Naive thymus-derived CD4-positive, alpha-beta T cell (primary cell): ENCODE results near the gene ZNF765. TPM values are rescaled to one million over a fixed set of nuclear protein-coding genes. Genes with fewer than 3 reads are reported as not detected.

ENCODE experiments used
- ATAC-seq: fragments of 150-1000 bp; cut with Tn5 transposase; 2 replicates; pipeline ENCODE4 v1.10.0; 2021; ENCODE audit warnings: mild to moderate bottlenecking, moderate library complexity
- CTCF ChIA-PET: fragments of 350-600 bp; sonication (Branson Sonifier 250); formaldehyde crosslinking; loops from one replicate; lab custom pipeline; 2021; ENCODE audit warnings: antibody characterized with exemption; lab: Charles Lee
- POLR2A ChIA-PET: fragments of 350-600 bp; sonication (Branson Sonifier 250); formaldehyde crosslinking; loops from one replicate; lab custom pipeline; 2021; ENCODE audit warnings: antibody characterized with exemption, inconsistent platforms; lab: Charles Lee
- DNase-seq, 9 donors: peaks; one replicate each; pipeline versions ENCODE4 v3.0.0 to v3.0.0-alpha.2; 2020 to 2022; ENCODE audit warnings: mixed read lengths in 1 of 9
- H3K27ac ChIP-seq: one replicate; pipeline ENCODE4 v1.7.0; 2013; ENCODE audit warnings: mild to moderate bottlenecking, low read depth, low read length, moderate library complexity
- H3K27me3 ChIP-seq, 2 donors: one replicate each; pipeline ENCODE4 v1.7.0; 2013; ENCODE audit warnings: low read length in 2 of 2, mild to moderate bottlenecking in 2 of 2, moderate library complexity in 2 of 2; ENCODE audit not compliant: control insufficient read depth in 2 of 2, insufficient read depth in 2 of 2
- H3K36me3 ChIP-seq, 3 experiments: 1 replicate in 2 of 3; 2 replicates in 1 of 3; pipeline ENCODE4 v1.7.0; 2013; ENCODE audit warnings: low read length in 3 of 3, mild to moderate bottlenecking in 3 of 3, moderate library complexity in 1 of 3; ENCODE audit not compliant: insufficient read depth in 3 of 3, control insufficient read depth in 2 of 3
- H3K4me1 ChIP-seq, 2 donors: one replicate each; pipeline ENCODE4 v1.7.0; 2013; ENCODE audit warnings: low read length in 2 of 2, mild to moderate bottlenecking in 2 of 2, moderate library complexity in 1 of 2; ENCODE audit not compliant: control insufficient read depth in 2 of 2, insufficient read depth in 2 of 2
- H3K4me3 ChIP-seq: 2 replicates; pipeline ENCODE4 v1.7.0; 2013; ENCODE audit warnings: mild to moderate bottlenecking, low read length
- H3K9me3 ChIP-seq, 3 experiments: 1 replicate in 2 of 3; 2 replicates in 1 of 3; pipeline ENCODE4 v1.7.0; 2013; ENCODE audit warnings: low read length in 3 of 3; ENCODE audit not compliant: control insufficient read depth in 2 of 3
- H3K27ac Mint-ChIP-seq, 9 donors: one replicate each; pipeline ENCODE4 v1.8.0; 2020 to 2022; ENCODE audit warnings: mixed read lengths in 9 of 9, mild to moderate bottlenecking in 8 of 9, moderate library complexity in 5 of 9, inconsistent platforms in 2 of 9
- H3K27me3 Mint-ChIP-seq, 5 donors: one replicate each; pipeline ENCODE4 v1.8.0; 2021 to 2022; ENCODE audit warnings: mixed read lengths in 5 of 5, mild to moderate bottlenecking in 1 of 5
- H3K36me3 Mint-ChIP-seq, 5 donors: one replicate each; pipeline ENCODE4 v1.8.0; 2020 to 2022; ENCODE audit warnings: mixed read lengths in 5 of 5, mild to moderate bottlenecking in 3 of 5, inconsistent platforms in 1 of 5
- H3K4me1 Mint-ChIP-seq, 7 donors: one replicate each; pipeline ENCODE4 v1.8.0; 2020 to 2022; ENCODE audit warnings: mixed read lengths in 7 of 7, mild to moderate bottlenecking in 3 of 7, inconsistent platforms in 1 of 7
- H3K4me3 Mint-ChIP-seq, 10 donors: one replicate each; pipeline ENCODE4 v1.8.0; 2020 to 2022; ENCODE audit warnings: mild to moderate bottlenecking in 10 of 10, mixed read lengths in 10 of 10, moderate library complexity in 6 of 10, inconsistent platforms in 2 of 10
- H3K9me3 Mint-ChIP-seq, 11 donors: one replicate each; pipeline ENCODE4 v1.8.0; 2020 to 2022; ENCODE audit warnings: mixed read lengths in 11 of 11, mild to moderate bottlenecking in 4 of 11, inconsistent platforms in 1 of 11, moderate library complexity in 1 of 11
- intact Hi-C, 2 donors: fragments of 100-400 bp; cut with micrococcal nuclease; formaldehyde crosslinking; loops; one replicate each; pipeline ENCODE4 v1.15.1; 2023
- polyA plus RNA-seq, 2 donors: library from polyadenylated mRNA; unstranded; fragments of 300-500 nt; fragmentation: Illumina TruSeq; gene quantifications; one replicate each; pipeline ENCODE4 v1.2.3, GENCODE V29; 2021
- total RNA-seq, 6 experiments: library from RNA in 5 of 6; stranded (reverse) in 5 of 6; gene quantifications; 1 replicate in 5 of 6; 2 replicates in 1 of 6; pipeline ENCODE4 v1.2.3 and lab custom pipeline; 2021 to 2026

The ZNF765 gene
- total and polyA plus RNA-seq, 7 experiments from 2014 or later, result 5.1 to 19.5 (median 11.4) TPM

- Mint-ChIP-seq H3K4me1 (peaks cover 16 to 35% (median 31%) of the 10 kb centered on the region in 7 donors), H3K4me3 (peak overlapping the region; percentile 94 to 98 (median 96)), H3K36me3 (peaks cover 8 to 38% (median 24%) of the 10 kb centered on the region in 5 donors), H3K27ac (peak overlapping the region; percentile 91 to 98 (median 94)), H3K9me3 (peaks cover 0 to 60% (median 16%) of the 10 kb centered on the region in 11 donors), H3K27me3 (no peaks in the 10 kb centered on the region)
- Histone ChIP-seq H3K4me3 (peak overlapping the region; percentile 96), H3K9me3 (peaks cover 0 to 5% (median 0%) of the 10 kb centered on the region in 3 experiments), H3K27me3 (no peaks in the 10 kb centered on the region), H3K36me3 (peaks cover 0 to 1% (median 0%) of the 10 kb centered on the region in 3 experiments), H3K4me1 (no peaks in the 10 kb centered on the region), H3K27ac (peak overlapping the region; percentile 80)
- intact Hi-C loops, result loop anchor here (1.0 to 10.0 kb wide), 12 partner anchors 29 to 676 kb away; partner anchors contain the start of genes ZNF761 (in 2 of the 2), ZNF765 (in 2 of the 2), ZNF813 (in 2 of the 2) and ZNF845 (in 2 of the 2)
- CTCF ChIA-PET, result no interaction called here
- POLR2A ChIA-PET, result interaction anchor here (1.1 kb wide), 1 partner anchor 26 kb away, joined by 3 read pairs; no protein-coding TSS in a partner anchor
- ATAC-seq (peak; percentile 37), DNase-seq (peak in 1 of 9 donors; percentile 42)
Observed at GRCh38 chr19:53365899-53366493, 29.0 kb upstream of the ZNF765 start.

- POLR2A ChIA-PET, result no interaction called here
- no peak overlapping the region for H3K4me3 Mint-ChIP-seq
Observed at GRCh38 chr19:53372196-53372595, 22.8 kb upstream of the ZNF765 start.

GRCh38 chr19:53374288-53374687, 20.7 kb upstream of the ZNF765 start:
- intact Hi-C loops, result no loop called here
- Histone ChIP-seq H3K4me3 (no peak overlapping the region), H3K27ac (no peak overlapping the region), H3K36me3 (peaks cover 13 to 69% (median 27%) of the 10 kb centered on the region in 3 experiments), H3K4me1 (no peaks in the 10 kb centered on the region), H3K27me3 (no peaks in the 10 kb centered on the region), H3K9me3 (peaks cover 0 to 17% (median 5%) of the 10 kb centered on the region in 3 experiments)
- Mint-ChIP-seq H3K36me3 (peaks cover 36 to 85% (median 80%) of the 10 kb centered on the region in 5 donors), H3K4me1 (peaks cover 0 to 7% (median 0%) of the 10 kb centered on the region in 7 donors), H3K4me3 (no peak overlapping the region), H3K27ac (no peak overlapping the region), H3K9me3 (peaks cover 5 to 86% (median 36%) of the 10 kb centered on the region in 11 donors), H3K27me3 (no peaks in the 10 kb centered on the region)
- POLR2A ChIA-PET, result interaction anchor here (0.7 to 0.8 kb wide), 2 partner anchors 21 to 383 kb away, joined by 3 read pairs; partner anchors contain the start of gene ZNF765
- DNase-seq, result no peak
- no peak for ATAC-seq
- CTCF ChIA-PET, result no interaction called here

More at GRCh38 chr19:53372196-53372595, 22.8 kb upstream of the ZNF765 start:
- H3K27me3 ChIP-seq, result no peaks in the 10 kb centered on the region
- H3K27me3 Mint-ChIP-seq, result no peaks in the 10 kb centered on the region
- no peak overlapping the region for H3K27ac ChIP-seq
- H3K4me1 ChIP-seq, result no peaks in the 10 kb centered on the region
- DNase-seq, result no peak
- H3K9me3 ChIP-seq, result peaks cover 0 to 5% (median 5%) of the 10 kb centered on the region in 3 experiments
- H3K36me3 Mint-ChIP-seq, result peaks cover 39 to 81% (median 75%) of the 10 kb centered on the region in 5 donors
- peaks cover 5 to 86% (median 24%) of the 10 kb centered on the region in 11 donors for H3K9me3 Mint-ChIP-seq
- H3K4me3 ChIP-seq, result no peak overlapping the region
- peaks cover 5 to 16% (median 11%) of the 10 kb centered on the region in 7 donors for H3K4me1 Mint-ChIP-seq
- no peak overlapping the region for H3K27ac Mint-ChIP-seq
- peaks cover 0 to 48% (median 17%) of the 10 kb centered on the region in 3 experiments for H3K36me3 ChIP-seq
- no peak for ATAC-seq
- CTCF ChIA-PET, result no interaction called here
- intact Hi-C loops, result no loop called here

GRCh38 chr19:53374743-53375142, 20.2 kb upstream of the ZNF765 start:
- no peak overlapping the region for H3K4me3 ChIP-seq
- H3K4me3 Mint-ChIP-seq, result no peak overlapping the region
- ChIA-PET CTCF (interaction anchor here (0.6 kb wide), 1 partner anchor 424 kb away, joined by 3 read pairs; no protein-coding TSS in a partner anchor), POLR2A (interaction anchor here (0.8 kb wide), 1 partner anchor 20 kb away, joined by 3 read pairs; the partner anchor contains the start of gene ZNF765)
- peaks cover 0 to 22% (median 5%) of the 10 kb centered on the region in 3 experiments for H3K9me3 ChIP-seq
- intact Hi-C loops, result no loop called here
- H3K4me1 ChIP-seq, result no peaks in the 10 kb centered on the region
- H3K9me3 Mint-ChIP-seq, result peaks cover 5 to 88% (median 40%) of the 10 kb centered on the region in 11 donors
- H3K27ac ChIP-seq, result no peak overlapping the region
- DNase-seq, result no peak
- no peaks in the 10 kb centered on the region for H3K27me3 ChIP-seq
- H3K4me1 Mint-ChIP-seq, result peaks cover 0 to 7% (median 0%) of the 10 kb centered on the region in 7 donors
- H3K36me3 ChIP-seq, result peaks cover 17 to 73% (median 30%) of the 10 kb centered on the region in 3 experiments
- H3K27ac Mint-ChIP-seq, result no peak overlapping the region
- no peaks in the 10 kb centered on the region for H3K27me3 Mint-ChIP-seq
- ATAC-seq, result no peak
- peaks cover 36 to 87% (median 82%) of the 10 kb centered on the region in 5 donors for H3K36me3 Mint-ChIP-seq

- ChIA-PET POLR2A (no interaction called here), CTCF (no interaction called here)
- peaks cover 22 to 98% (median 78%) of the 10 kb centered on the region in 11 donors for H3K9me3 Mint-ChIP-seq
- Histone ChIP-seq H3K4me1 (no peaks in the 10 kb centered on the region), H3K4me3 (no peak overlapping the region), H3K9me3 (peaks cover 14 to 80% (median 43%) of the 10 kb centered on the region in 3 experiments), H3K36me3 (peaks cover 32 to 63% (median 37%) of the 10 kb centered on the region in 3 experiments), H3K27me3 (no peaks in the 10 kb centered on the region), H3K27ac (no peak overlapping the region)
- no peak overlapping the region for H3K4me3 Mint-ChIP-seq
- ATAC-seq (no peak), DNase-seq (no peak)
- no peaks in the 10 kb centered on the region for H3K27me3 Mint-ChIP-seq
- H3K36me3 Mint-ChIP-seq, result peaks cover 46 to 94% (median 90%) of the 10 kb centered on the region in 5 donors
- H3K4me1 Mint-ChIP-seq, result peaks cover 0 to 4% (median 0%) of the 10 kb centered on the region in 7 donors
- intact Hi-C loops, result no loop called here
- no peak overlapping the region for H3K27ac Mint-ChIP-seq
Observed at GRCh38 chr19:53381376-53381775, 13.6 kb upstream of the ZNF765 start.

- POLR2A ChIA-PET, result interaction anchor here (1.0 kb wide), 1 partner anchor 20 kb away, joined by 3 read pairs; no protein-coding TSS in a partner anchor
- H3K36me3 Mint-ChIP-seq, result peaks cover 30 to 47% (median 40%) of the 10 kb centered on the region in 5 donors
- CTCF ChIA-PET, result no interaction called here
Observed at GRCh38 chr19:53388168-53388567, 6.8 kb upstream of the ZNF765 start.

More at GRCh38 chr19:53388168-53388567, 6.8 kb upstream of the ZNF765 start:
- Mint-ChIP-seq H3K4me3 (no peak overlapping the region), H3K9me3 (peaks cover 15 to 93% (median 65%) of the 10 kb centered on the region in 11 donors), H3K4me1 (no peaks in the 10 kb centered on the region), H3K27me3 (no peaks in the 10 kb centered on the region), H3K27ac (no peak overlapping the region)
- no peak for ATAC-seq
- no peaks in the 10 kb centered on the region for H3K4me1 ChIP-seq
- no peaks in the 10 kb centered on the region for H3K27me3 ChIP-seq
- intact Hi-C loops, result no loop called here
- peaks cover 0 to 11% (median 0%) of the 10 kb centered on the region in 3 experiments for H3K36me3 ChIP-seq
- peaks cover 5 to 80% (median 30%) of the 10 kb centered on the region in 3 experiments for H3K9me3 ChIP-seq
- no peak overlapping the region for H3K27ac ChIP-seq
- H3K4me3 ChIP-seq, result no peak overlapping the region
- no peak for DNase-seq
